H1 (cell line): Measurements from ENCODE around the gene C3orf20. TPM values are rescaled to one million over a fixed set of nuclear protein-coding genes. Genes with fewer than 3 reads are reported as not detected.

Experiments used
- CBX5 ChIP-seq: fragments of 300-800, 300-1000 bp; sonication (generic); IDR thresholded peaks from 2 replicates; pipeline ENCODE4 v1.7.1; 2016; ENCODE audit warnings: antibody characterized with exemption, low read length, low read depth
- CHD1 ChIP-seq: IDR thresholded peaks from 2 replicates; pipeline ENCODE4 v1.6.1; 2012; ENCODE audit warnings: low read depth, low read length, improper control_type of control experiment
- CHD7 ChIP-seq: fragments of 300-600 bp; sonication (generic); IDR thresholded peaks from 2 replicates; pipeline ENCODE4 v1.7.1; 2012; ENCODE audit warnings: low read length, moderate library complexity, mild to moderate bottlenecking, inconsistent platforms; ENCODE audit not compliant: insufficient replicate concordance
- EP300 ChIP-seq, 2 experiments: IDR thresholded peaks; 1 replicate in 1 of 2; 2 replicates in 1 of 2; pipeline ENCODE4 v1.6.1; 2011 to 2012; ENCODE audit warnings: low read depth in 2 of 2, low read length in 2 of 2, mild to moderate bottlenecking in 2 of 2, borderline replicate concordance in 1 of 2, inconsistent platforms in 1 of 2, moderate library complexity in 1 of 2
- EZH2 ChIP-seq: fragments of 200-600 bp; sonication (generic); IDR thresholded peaks from 2 replicates; pipeline ENCODE4 v1.7.1; 2012; ENCODE audit warnings: low read depth, mild to moderate bottlenecking, moderate library complexity, low read length, inconsistent platforms; ENCODE audit not compliant: severe bottlenecking
- KDM1A ChIP-seq: fragments of 200-600, 300-600 bp; sonication (generic); IDR thresholded peaks from 2 replicates; pipeline ENCODE4 v1.7.1; 2016; ENCODE audit warnings: mild to moderate bottlenecking, low read length, borderline replicate concordance
- KDM4A ChIP-seq: IDR thresholded peaks from one replicate; pipeline ENCODE4 v1.7.1; 2012; ENCODE audit warnings: low read depth, mild to moderate bottlenecking, moderate library complexity, low read length, inconsistent platforms; ENCODE audit not compliant: severe bottlenecking
- RFX5 ChIP-seq: IDR thresholded peaks from 2 replicates; pipeline ENCODE4 v1.6.1; 2011; ENCODE audit warnings: low read depth, low read length, improper control_type of control experiment, borderline replicate concordance
- SUZ12 ChIP-seq: fragments of 200-600 bp; sonication (generic); IDR thresholded peaks from 2 replicates; pipeline ENCODE4 v1.6.1; 2012; ENCODE audit warnings: mild to moderate bottlenecking, inconsistent platforms, low read length, moderate library complexity, mixed read lengths
- YY1 ChIP-seq: IDR thresholded peaks from 2 replicates; pipeline ENCODE4 v1.6.1; 2011; ENCODE audit warnings: low read depth, mild to moderate bottlenecking, low read length
- ZNF274 ChIP-seq: IDR thresholded peaks from 2 replicates; pipeline ENCODE4 v1.7.0; 2012; ENCODE audit warnings: low read length, borderline replicate concordance; ENCODE audit errors: extremely low read depth
- polyA plus RNA-seq, 7 experiments: library from polyadenylated mRNA; depleted of rRNA in 3 of 7; stranded (reverse) in 5 of 7; unstranded in 2 of 7; fragments of >200 nt in 5 of 7; fragments of 200-250 nt in 2 of 7; gene quantifications; 1 replicate in 5 of 7; 2 replicates in 1 of 7; 4 replicates in 1 of 7; pipeline versions ENCODE4 v1.2.1 to v1.2.3, GENCODE V29; 2011 to 2013; ENCODE audit warnings: missing spikeins in 2 of 7, mixed read lengths in 2 of 7
- total RNA-seq: library from RNA; stranded (reverse); fragmentation: NEBNext Ultra II Directional; extraction: Animal tissue kit (Norgen Biotek cat#: 25700); gene quantifications from 2 replicates; pipeline ENCODE4 v1.2.1, GENCODE V29; 2021

The C3orf20 gene
- total and polyA plus RNA-seq, 2 of the 8 experiments (the other 6 are each of a cell fraction or from before 2014, with no cell fraction given), result not detected

- TF ChIP-seq CHD7 (no peak), EP300 (IDR thresholded peaks at IDR 0.05; ENCODE audit: borderline replicate concordance in 1 of 2, low read depth in 2 of 2, low read length in 2 of 2) (no peak), KDM4A (no peak), CBX5 (no peak), CHD1 (no peak), SUZ12 (no peak), KDM1A (no peak), ZNF274 (no peak), RFX5 (no peak), EZH2 (no peak), YY1 (no peak)
These were observed 28.9 kb downstream of the C3orf20 start (continued) for GRCh38 chr3:14703791-14704190.
